ENCODE data around the gene SH3RF3.

GRCh38 chr2:109210431-109211200 is 81.6 kb downstream of the SH3RF3 start:
- TF ChIP-seq CTCF (IDR thresholded peaks at IDR 0.05) (no peak), POLR2A (IDR thresholded peaks at IDR 0.05) (no peak)
